GM23338 (cell line): ENCODE data around the gene YAP1. TPM values are rescaled to one million over a fixed set of nuclear protein-coding genes. Genes with fewer than 3 reads are reported as not detected.
A peak's percentile ranks its signal among the peaks of the same experiment; 100 is the strongest.

Source experiments
- ATAC-seq: fragments of 200-7000 bp; cut with Tn5 transposase; 3 replicates; pipeline ENCODE4 v1.9.1; 2020
- DNase-seq: peaks from one replicate; pipeline ENCODE4 v3.0.0-alpha.2; 2015; ENCODE audit warnings: low spot score
- H2AFZ ChIP-seq: fragments of 200-600 bp; sonication (generic); 2 replicates; pipeline ENCODE4 v1.8.0; 2016; ENCODE audit warnings: antibody characterized with exemption, mild to moderate bottlenecking, moderate library complexity
- H3F3A ChIP-seq: fragments of 200-600 bp; sonication (generic); replicated peaks from 2 replicates; pipeline ENCODE4 v1.8.0; 2017; ENCODE audit warnings: antibody characterized with exemption, mixed run types, low read depth
- H3K27ac ChIP-seq: fragments of 200-600 bp; sonication (generic); 2 replicates; pipeline ENCODE4 v1.6.1; 2016; ENCODE audit warnings: low read depth
- H3K27me3 ChIP-seq: fragments of 200-600 bp; sonication (generic); 2 replicates; pipeline ENCODE4 v1.8.0; 2016; ENCODE audit warnings: mild to moderate bottlenecking, mixed run types, moderate library complexity; ENCODE audit not compliant: insufficient read depth
- H3K36me3 ChIP-seq: fragments of 200-600 bp; sonication (generic); 2 replicates; pipeline ENCODE4 v1.8.0; 2016; ENCODE audit warnings: mild to moderate bottlenecking; ENCODE audit not compliant: insufficient read depth
- H3K4me1 ChIP-seq: fragments of 200-600 bp; sonication (generic); 2 replicates; pipeline ENCODE4 v1.8.0; 2016; ENCODE audit warnings: mild to moderate bottlenecking, moderate library complexity; ENCODE audit not compliant: insufficient read depth
- H3K4me2 ChIP-seq: fragments of 200-600 bp; sonication (generic); 2 replicates; pipeline ENCODE4 v1.7.1; 2017; ENCODE audit warnings: mixed run types
- H3K4me3 ChIP-seq: fragments of 200-600 bp; sonication (generic); 2 replicates; pipeline ENCODE4 v1.6.1; 2016; ENCODE audit warnings: mixed run types
- H3K79me2 ChIP-seq: fragments of 200-600 bp; sonication (generic); replicated peaks from 2 replicates; pipeline ENCODE4 v1.8.0; 2017; ENCODE audit warnings: mild to moderate bottlenecking; ENCODE audit not compliant: insufficient read depth
- H3K9me2 ChIP-seq: fragments of 200-600 bp; sonication (generic); 2 replicates; pipeline ENCODE4 v1.8.0; 2017; ENCODE audit not compliant: insufficient read depth
- H4K20me1 ChIP-seq: fragments of 200-600 bp; sonication (generic); replicated peaks from 2 replicates; pipeline ENCODE4 v1.8.0; 2017; ENCODE audit warnings: mild to moderate bottlenecking; ENCODE audit not compliant: insufficient read depth
- H3K27ac Mint-ChIP-seq: 2 replicates; pipeline ENCODE4 v1.8.0; 2020; ENCODE audit warnings: inconsistent platforms, mild to moderate bottlenecking, moderate library complexity, mixed read lengths
- H3K27me3 Mint-ChIP-seq: 3 replicates; pipeline ENCODE4 v1.8.0; 2022; ENCODE audit warnings: low read depth, mild to moderate bottlenecking, moderate library complexity, mixed read lengths, inconsistent platforms; ENCODE audit not compliant: insufficient read depth, poor library complexity
- H3K36me3 Mint-ChIP-seq: 3 replicates; pipeline ENCODE4 v1.8.0; 2021; ENCODE audit warnings: low read depth, mild to moderate bottlenecking, inconsistent platforms, moderate library complexity, mixed read lengths
- H3K4me1 Mint-ChIP-seq: 3 replicates; pipeline ENCODE4 v1.8.0; 2020; ENCODE audit warnings: mild to moderate bottlenecking, inconsistent platforms, mixed read lengths
- H3K4me3 Mint-ChIP-seq: 3 replicates; pipeline ENCODE4 v1.8.0; 2021; ENCODE audit warnings: moderate library complexity, mild to moderate bottlenecking, inconsistent platforms, mixed read lengths
- H3K9me3 Mint-ChIP-seq: 3 replicates; pipeline ENCODE4 v1.8.0; 2020; ENCODE audit warnings: moderate library complexity, mild to moderate bottlenecking, inconsistent platforms, mixed read lengths
- CREB1 ChIP-seq: fragments of 250-450 bp; sonication (Bioruptor Pico); IDR thresholded peaks from 2 replicates; pipeline ENCODE4 v1.5.0; 2020; ENCODE audit warnings: low read depth, mild to moderate bottlenecking, moderate library complexity
- ETS1 ChIP-seq: IDR thresholded peaks from 2 replicates; pipeline ENCODE4 v1.6.1; 2016; ENCODE audit warnings: antibody characterized with exemption
- EZH2 ChIP-seq: fragments of 200-600 bp; sonication (generic); IDR thresholded peaks from one replicate; pipeline ENCODE4 v1.8.0; 2017; ENCODE audit warnings: antibody characterized with exemption, mild to moderate bottlenecking, low read depth; ENCODE audit not compliant: unreplicated experiment
- EZH2phosphoT487 ChIP-seq: fragments of 200-600 bp; sonication (generic); IDR thresholded peaks from one replicate; pipeline ENCODE4 v1.8.1; 2018; ENCODE audit warnings: antibody characterized with exemption; ENCODE audit not compliant: unreplicated experiment
- NANOG ChIP-seq: IDR thresholded peaks from 2 replicates; pipeline ENCODE4 v1.6.1; 2016; ENCODE audit warnings: antibody characterized with exemption, borderline replicate concordance
- REST ChIP-seq: IDR thresholded peaks from one replicate; pipeline ENCODE4 v1.6.1; 2018; ENCODE audit warnings: antibody characterized with exemption; ENCODE audit not compliant: unreplicated experiment
- STAT1 ChIP-seq: IDR thresholded peaks from one replicate; pipeline ENCODE4 v1.6.1; 2016; ENCODE audit warnings: antibody characterized with exemption; ENCODE audit not compliant: unreplicated experiment
- ZNF114 ChIP-seq: fragments of 250-450 bp; sonication (Bioruptor Pico); IDR thresholded peaks from 2 replicates; pipeline ENCODE4 v1.5.0; 2020; ENCODE audit warnings: mild to moderate bottlenecking, moderate library complexity
- ZNF331 ChIP-seq: fragments of 250-450 bp; sonication (Bioruptor Pico); IDR thresholded peaks from 2 replicates; pipeline ENCODE4 v1.5.0; 2020; ENCODE audit warnings: low read depth, mild to moderate bottlenecking, moderate library complexity
- ZNF462 ChIP-seq: fragments of 250-450 bp; sonication (Bioruptor Pico); IDR thresholded peaks from 2 replicates; pipeline ENCODE4 v1.5.0; 2020; ENCODE audit warnings: mild to moderate bottlenecking, moderate library complexity
- polyA plus RNA-seq: library from polyadenylated mRNA; unstranded; fragments of >200 nt; fragmentation: Nextera tagmentation; extraction: Ambion mirVana; gene quantifications from 2 replicates; pipeline ENCODE4 v1.2.1, GENCODE V29; 2016
- total RNA-seq: library from RNA; depleted of rRNA; stranded (reverse); fragments of >200 nt; shearing (Covaris generic); gene quantifications from 2 replicates; pipeline ENCODE4 v1.2.3, GENCODE V29; 2014

Gene YAP1
- total and polyA plus RNA-seq, 2 experiments from 2014 or later, result 17.2 to 155 TPM

GRCh38 chr11:102138670-102139069 is 28.4 kb downstream of the YAP1 start (continued):
- TF ChIP-seq ZNF462 (no peak), ZNF331 (CRISPR knock-in tag) (no peak)

- Mint-ChIP-seq H3K27me3 (no peaks in the 10 kb centered on the region), H3K9me3 (no peaks in the 10 kb centered on the region), H3K36me3 (peaks cover 10% of the 10 kb centered on the region; the same call in 2 of the 3 replicates), H3K4me1 (peaks cover 28% of the 10 kb centered on the region), H3K27ac (no peak overlapping the region; the same call in 1 of the 2 replicates), H3K4me3 (no peak overlapping the region)
- Histone ChIP-seq H3K27me3 (no peaks in the 10 kb centered on the region), H3K4me3 (no peak overlapping the region), H3K36me3 (no peaks in the 10 kb centered on the region), H2AFZ (no peak overlapping the region), H3K27ac (peak overlapping the region; percentile 11; the same call in 1 of the 2 replicates), H3K4me1 (peaks cover 19% of the 10 kb centered on the region), H3K4me2 (peak overlapping the region; percentile 36), H3K9me2 (no peaks in the 10 kb centered on the region), H3K79me2 (peaks cover 100% of the 10 kb centered on the region), H3F3A (no peaks in the 10 kb centered on the region), H4K20me1 (no peaks in the 10 kb centered on the region)
- DNase-seq (peak; percentile 31), ATAC-seq (peak; percentile 40; the same call in 1 of the 3 replicates)
- TF ChIP-seq ZNF331 (CRISPR knock-in tag), result no peak
- no peak for TF ChIP-seq ZNF114 (CRISPR knock-in tag)
- no peak for TF ChIP-seq EZH2phosphoT487
- TF ChIP-seq NANOG, result no peak
- no peak for TF ChIP-seq EZH2
- TF ChIP-seq STAT1, result no peak
- no peak for TF ChIP-seq CREB1
- TF ChIP-seq REST, result no peak
- no peak for TF ChIP-seq ETS1
These were observed 28.8 kb downstream of the YAP1 start for GRCh38 chr11:102139081-102139498.
